H1 (cell line): ENCODE data around the gene EFHD1. TPM values are rescaled to one million over a fixed set of nuclear protein-coding genes. Genes with fewer than 3 reads are reported as not detected.

Source experiments
- CBX8 ChIP-seq: fragments of 300-800, 300-1000 bp; sonication (generic); IDR thresholded peaks from 2 replicates; pipeline ENCODE4 v1.7.1; 2016; ENCODE audit warnings: low read depth, low read length, borderline replicate concordance
- CHD7 ChIP-seq: fragments of 300-600 bp; sonication (generic); IDR thresholded peaks from 2 replicates; pipeline ENCODE4 v1.7.1; 2012; ENCODE audit warnings: low read length, moderate library complexity, mild to moderate bottlenecking, inconsistent platforms; ENCODE audit not compliant: insufficient replicate concordance
- NRF1 ChIP-seq: IDR thresholded peaks from 2 replicates; pipeline ENCODE4 v1.6.1; 2011; ENCODE audit warnings: mild to moderate bottlenecking, low read depth, low read length, improper control_type of control experiment
- RAD21 ChIP-seq, 2 experiments: IDR thresholded peaks in 1 of 2; conservative IDR thresholded peaks in 1 of 2; 2 replicates each; pipeline ENCODE4 v1.6.1; 2011; ENCODE audit warnings: low read depth in 2 of 2, low read length in 2 of 2, improper control_type of control experiment in 1 of 2, inconsistent platforms in 1 of 2, mild to moderate bottlenecking in 1 of 2, moderate library complexity in 1 of 2
- SP2 ChIP-seq: IDR thresholded peaks from 2 replicates; pipeline ENCODE4 v1.6.1; 2012; ENCODE audit warnings: mild to moderate bottlenecking, low read length, inconsistent platforms
- SUZ12 ChIP-seq: fragments of 200-600 bp; sonication (generic); IDR thresholded peaks from 2 replicates; pipeline ENCODE4 v1.6.1; 2012; ENCODE audit warnings: mild to moderate bottlenecking, inconsistent platforms, low read length, moderate library complexity, mixed read lengths
- polyA plus RNA-seq, 7 experiments: library from polyadenylated mRNA; depleted of rRNA in 3 of 7; stranded (reverse) in 5 of 7; unstranded in 2 of 7; fragments of >200 nt in 5 of 7; fragments of 200-250 nt in 2 of 7; gene quantifications; 1 replicate in 5 of 7; 2 replicates in 1 of 7; 4 replicates in 1 of 7; pipeline versions ENCODE4 v1.2.1 to v1.2.3, GENCODE V29; 2011 to 2013; ENCODE audit warnings: missing spikeins in 2 of 7, mixed read lengths in 2 of 7
- total RNA-seq: library from RNA; stranded (reverse); fragmentation: NEBNext Ultra II Directional; extraction: Animal tissue kit (Norgen Biotek cat#: 25700); gene quantifications from 2 replicates; pipeline ENCODE4 v1.2.1, GENCODE V29; 2021

Gene EFHD1
- total and polyA plus RNA-seq, 2 of the 8 experiments (the other 6 are each of a cell fraction or from before 2014, with no cell fraction given): 3.4 to 4.5 TPM

- TF ChIP-seq CHD7 (no peak), SUZ12 (no peak), SP2 (no peak), NRF1 (no peak), CBX8 (no peak), RAD21 (IDR thresholded peaks at IDR 0.05 in 1 of 2, conservative IDR thresholded peaks at IDR 0.05 in 1 of 2; ENCODE audit: low read depth in 2 of 2, low read length in 2 of 2) (no peak)
These were observed 66.8 kb downstream of the EFHD1 start (continued) for GRCh38 chr2:232700154-232700553.
